LNCaP clone FGC (cell line): ENCODE results near the gene PRKCH.
"Not testable (repeated sequence)": the region's sequence is repeated elsewhere in the genome, so short reads cannot be mapped to it uniquely, and the experiment has no call there.

Experiments used
- DNase-seq: peaks from one replicate; pipeline ENCODE4 v3.0.0-alpha.2; 2011; ENCODE audit warnings: low read depth
- H3K4me3 ChIP-seq: 2 replicates; pipeline ENCODE4 v1.5.1; 2011; ENCODE audit warnings: mild to moderate bottlenecking, low read depth, low read length, control low read depth
- TF ChIP-seq, protein P1 (sequence below): IDR thresholded peaks from 2 replicates; pipeline ENCODE4 v1.5.1; 2012; ENCODE audit warnings: mild to moderate bottlenecking; ENCODE audit not compliant: control insufficient read depth, insufficient read depth; ENCODE audit errors: extremely low read depth

The PRKCH gene

DNA sequence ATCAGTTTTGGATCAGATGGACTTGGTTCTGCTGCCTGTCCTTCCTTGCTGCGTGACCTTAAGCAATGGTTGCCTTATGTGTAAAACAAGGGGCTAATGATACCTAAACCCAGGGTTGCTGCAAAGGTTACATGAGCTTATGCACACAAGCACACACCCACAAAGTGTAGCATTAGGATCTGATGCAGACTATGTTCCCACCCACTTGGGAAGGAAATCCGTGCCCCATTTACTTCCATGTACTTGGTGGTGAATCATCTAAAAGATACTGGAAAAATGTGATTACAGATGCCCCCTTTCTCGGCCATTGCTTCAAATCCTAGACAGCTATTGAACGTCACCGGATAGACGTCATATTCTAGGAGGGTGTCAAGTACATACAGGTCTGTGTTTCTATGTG is 87.1 kb downstream of the PRKCH start:
- TF ChIP-seq, protein P1, sequence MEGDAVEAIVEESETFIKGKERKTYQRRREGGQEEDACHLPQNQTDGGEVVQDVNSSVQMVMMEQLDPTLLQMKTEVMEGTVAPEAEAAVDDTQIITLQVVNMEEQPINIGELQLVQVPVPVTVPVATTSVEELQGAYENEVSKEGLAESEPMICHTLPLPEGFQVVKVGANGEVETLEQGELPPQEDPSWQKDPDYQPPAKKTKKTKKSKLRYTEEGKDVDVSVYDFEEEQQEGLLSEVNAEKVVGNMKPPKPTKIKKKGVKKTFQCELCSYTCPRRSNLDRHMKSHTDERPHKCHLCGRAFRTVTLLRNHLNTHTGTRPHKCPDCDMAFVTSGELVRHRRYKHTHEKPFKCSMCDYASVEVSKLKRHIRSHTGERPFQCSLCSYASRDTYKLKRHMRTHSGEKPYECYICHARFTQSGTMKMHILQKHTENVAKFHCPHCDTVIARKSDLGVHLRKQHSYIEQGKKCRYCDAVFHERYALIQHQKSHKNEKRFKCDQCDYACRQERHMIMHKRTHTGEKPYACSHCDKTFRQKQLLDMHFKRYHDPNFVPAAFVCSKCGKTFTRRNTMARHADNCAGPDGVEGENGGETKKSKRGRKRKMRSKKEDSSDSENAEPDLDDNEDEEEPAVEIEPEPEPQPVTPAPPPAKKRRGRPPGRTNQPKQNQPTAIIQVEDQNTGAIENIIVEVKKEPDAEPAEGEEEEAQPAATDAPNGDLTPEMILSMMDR, result no peak
- DNase-seq, result no peak
- no peak overlapping the region for H3K4me3 ChIP-seq

DNA sequence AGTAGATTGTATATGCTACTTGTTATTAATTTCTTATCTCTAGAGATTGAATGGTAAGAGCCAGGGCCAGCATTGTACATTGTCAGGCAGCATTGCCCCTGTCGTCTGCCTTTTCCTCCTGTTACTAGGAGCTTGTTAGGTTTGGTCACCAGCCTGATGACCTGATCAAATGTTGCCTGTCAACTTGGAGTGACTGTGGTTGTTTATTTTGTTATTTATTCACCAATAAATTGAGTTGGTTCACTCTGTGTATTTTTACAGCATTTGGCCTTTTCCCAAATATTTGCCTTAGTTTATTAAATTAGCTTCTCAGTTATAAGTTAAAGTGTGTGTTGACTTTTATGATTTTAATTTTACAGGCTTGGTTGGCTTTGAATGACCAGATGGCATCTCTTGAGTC is 88.4 kb downstream of the PRKCH start:
- TF ChIP-seq, protein P1, result no peak
- H3K4me3 ChIP-seq, result no peak overlapping the region; the same call in 1 of the 2 replicates
- peak; percentile 97 for DNase-seq

DNA sequence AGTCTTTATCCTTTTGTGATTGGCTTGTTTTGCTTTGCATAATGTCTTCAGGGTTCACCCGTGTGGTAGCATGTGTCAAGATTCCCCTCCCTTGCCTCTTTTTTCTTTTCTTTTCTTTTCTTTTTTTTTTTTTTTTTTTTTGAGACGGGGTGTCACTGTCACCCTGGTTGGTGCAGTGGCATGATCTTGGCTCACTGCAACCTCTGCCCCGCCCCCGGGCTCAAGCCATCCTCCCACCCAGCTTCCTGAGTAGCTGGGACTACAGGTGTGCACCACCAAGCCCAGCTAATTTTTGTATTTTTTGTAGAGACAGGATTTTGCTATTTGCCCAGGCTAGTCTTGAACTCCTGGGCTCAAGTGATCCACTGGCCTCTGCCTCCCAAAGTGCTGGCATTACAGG is 94.6 kb downstream of the PRKCH start:
- not testable (repeated sequence) for DNase-seq, H3K4me3 ChIP-seq

DNA sequence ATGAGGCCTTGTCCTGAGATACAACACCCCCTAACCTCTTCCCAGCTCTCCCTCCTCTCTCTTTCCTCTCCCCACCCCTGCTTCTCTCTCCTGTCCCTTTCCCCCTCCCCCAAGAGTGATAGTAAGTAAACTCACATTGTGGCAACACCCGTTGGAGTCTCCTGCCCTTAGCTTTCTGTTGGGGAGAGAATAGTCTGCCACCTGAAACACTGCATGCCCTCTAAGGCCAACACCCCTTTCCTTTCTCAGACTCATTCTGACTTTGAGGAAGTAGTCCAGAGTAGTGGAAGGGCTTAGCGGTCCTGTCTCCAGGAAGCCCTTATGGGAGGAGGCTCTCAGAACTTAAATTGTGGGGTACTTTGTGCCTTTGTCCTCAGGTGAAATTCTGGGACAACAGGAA is 95.2 kb downstream of the PRKCH start:
- DNase-seq, result no peak
- no peak overlapping the region for H3K4me3 ChIP-seq
- TF ChIP-seq, protein P1, result no peak

DNA sequence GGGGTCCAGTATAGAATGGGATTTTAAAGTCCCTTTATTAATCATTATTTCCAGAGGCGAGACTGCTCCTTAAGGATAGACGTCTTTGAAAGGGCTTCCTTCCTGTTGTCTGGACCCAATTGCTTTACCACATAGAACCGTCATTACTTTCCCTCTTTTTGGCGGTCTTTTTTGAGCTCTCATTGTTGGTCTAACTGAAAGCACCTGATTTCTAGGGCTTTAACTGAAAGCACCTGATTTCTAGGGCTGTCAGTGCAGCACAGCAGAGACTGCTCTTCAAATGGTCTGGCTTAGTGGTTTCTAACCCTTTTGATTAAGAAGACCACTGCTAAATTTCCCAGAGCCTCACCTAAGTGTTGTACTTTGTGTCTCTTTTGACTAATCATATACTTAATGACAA is 95.8 kb downstream of the PRKCH start:
- DNase-seq, result no peak
- no peak overlapping the region for H3K4me3 ChIP-seq
- TF ChIP-seq, protein P1, result no peak

DNA sequence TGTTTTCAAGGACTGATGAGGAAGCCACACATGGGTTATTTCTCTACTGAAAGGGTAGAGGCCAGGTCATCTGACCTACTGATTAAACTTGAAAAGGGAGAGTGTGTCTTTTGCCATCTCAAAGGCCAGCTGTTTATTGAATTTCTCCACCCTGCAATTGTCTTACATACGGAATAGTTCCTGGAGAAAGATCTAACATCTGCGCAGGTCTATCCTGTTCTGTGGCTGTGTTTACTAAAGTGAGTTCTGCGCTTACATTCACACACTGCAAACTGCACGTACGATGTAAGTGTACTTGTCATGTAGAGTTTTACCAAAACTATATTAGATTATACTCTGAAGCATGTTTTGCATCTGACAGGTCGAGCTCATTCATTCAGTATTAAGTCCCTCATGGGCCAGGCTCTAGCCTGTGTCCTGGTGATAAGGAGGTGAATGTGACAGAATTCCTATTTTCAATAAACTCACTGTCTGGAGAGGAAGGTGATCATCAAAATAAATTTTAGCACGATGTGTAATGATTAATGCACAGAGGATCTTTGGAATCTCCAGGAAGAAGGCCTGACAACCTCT is 96.6 kb downstream of the PRKCH start:
- no peak overlapping the region for H3K4me3 ChIP-seq
- TF ChIP-seq, protein P1, result no peak
- DNase-seq, result no peak

DNA sequence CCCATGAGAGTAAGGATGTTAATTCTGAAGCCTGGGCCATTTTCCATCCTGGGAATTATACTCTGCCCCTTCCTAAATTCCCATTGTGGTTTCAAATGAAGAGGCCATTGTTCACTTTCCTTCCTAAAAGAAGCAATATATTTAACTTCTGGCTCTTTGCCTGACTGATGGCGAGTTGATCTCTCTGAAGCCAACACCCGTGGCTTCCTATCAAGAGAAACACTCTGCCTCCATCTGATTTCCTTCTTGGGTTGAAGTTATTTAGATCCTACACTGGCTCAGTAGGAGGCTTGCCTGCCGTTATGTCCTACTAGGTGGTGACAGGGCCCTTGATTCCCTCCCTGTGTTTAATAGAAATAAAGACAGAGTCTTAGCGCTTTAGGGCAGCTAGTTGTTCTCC is 97.4 kb downstream of the PRKCH start:
- no peak for DNase-seq
- no peak overlapping the region for H3K4me3 ChIP-seq
- TF ChIP-seq, protein P1, result no peak
